HG03060 (cell line): Measurements from ENCODE around the gene DNAJC15.

Experiments
- ATAC-seq: cut with Tn5 transposase; IDR thresholded peaks from one replicate; pipeline ENCODE4 v1.9.1; 2021; ENCODE audit warnings: low read depth, moderate number of reproducible peaks; ENCODE audit not compliant: unreplicated experiment

The DNAJC15 gene

DNA sequence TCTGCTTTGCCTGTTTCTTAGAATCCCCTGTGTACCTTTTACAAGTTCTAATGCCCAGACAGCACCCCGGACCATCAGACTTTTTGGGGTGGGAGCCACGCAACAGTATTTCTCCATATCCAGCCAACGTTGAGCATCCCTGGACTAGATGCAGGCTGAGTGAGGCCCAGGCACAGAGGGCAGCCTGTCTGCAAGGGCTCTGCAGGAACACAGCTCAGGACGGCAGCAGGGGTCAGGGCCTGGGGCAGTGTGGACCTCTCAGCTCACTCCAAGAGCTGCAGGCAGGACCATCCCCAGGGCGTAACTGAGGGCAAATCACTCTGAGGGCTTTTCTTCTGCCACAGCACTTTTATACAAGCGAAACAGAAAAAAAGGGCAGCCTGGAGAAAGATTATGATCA, 95.8 kb downstream of the DNAJC15 start:
- ATAC-seq = no peak

DNA sequence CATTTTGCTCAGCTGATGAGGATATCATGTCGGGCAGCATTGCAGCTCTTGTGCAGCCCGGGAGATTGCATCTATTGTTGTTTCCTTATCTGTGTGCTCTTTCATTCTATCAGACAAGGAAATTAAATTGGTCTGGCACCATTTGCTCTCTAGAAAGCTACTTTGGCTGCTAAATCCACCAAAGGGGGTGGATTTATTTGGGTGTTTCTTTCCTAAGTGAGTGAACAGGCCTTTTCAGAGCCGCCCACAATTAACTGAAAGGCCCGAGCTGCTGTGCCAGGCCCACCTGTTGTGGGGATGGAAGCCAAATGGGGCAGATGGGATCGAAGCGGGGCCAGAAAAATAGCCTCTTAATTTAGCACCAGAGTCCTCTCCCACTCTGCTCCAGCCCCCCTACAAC, 99.4 kb downstream of the DNAJC15 start:
- ATAC-seq = no peak

DNA sequence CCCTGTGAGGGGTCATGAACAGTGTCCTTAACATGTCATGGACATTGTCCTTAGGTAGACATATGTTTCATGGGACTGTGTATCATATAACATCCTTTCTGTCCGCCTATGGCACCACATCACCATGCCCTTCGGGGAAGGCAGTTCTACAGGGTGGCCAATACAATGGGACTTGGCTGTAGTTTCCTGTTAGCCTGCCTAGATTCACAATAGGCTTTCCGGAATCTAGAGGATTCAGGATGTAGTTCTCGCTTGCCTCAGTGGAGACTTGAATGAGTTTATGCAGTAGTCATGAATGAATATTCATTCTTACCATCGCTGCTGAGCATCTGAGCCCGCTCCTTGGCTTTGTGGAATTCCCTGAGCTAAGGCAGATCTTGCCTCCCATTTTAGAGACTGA, 100.5 kb downstream of the DNAJC15 start:
- ATAC-seq = no peak

DNA sequence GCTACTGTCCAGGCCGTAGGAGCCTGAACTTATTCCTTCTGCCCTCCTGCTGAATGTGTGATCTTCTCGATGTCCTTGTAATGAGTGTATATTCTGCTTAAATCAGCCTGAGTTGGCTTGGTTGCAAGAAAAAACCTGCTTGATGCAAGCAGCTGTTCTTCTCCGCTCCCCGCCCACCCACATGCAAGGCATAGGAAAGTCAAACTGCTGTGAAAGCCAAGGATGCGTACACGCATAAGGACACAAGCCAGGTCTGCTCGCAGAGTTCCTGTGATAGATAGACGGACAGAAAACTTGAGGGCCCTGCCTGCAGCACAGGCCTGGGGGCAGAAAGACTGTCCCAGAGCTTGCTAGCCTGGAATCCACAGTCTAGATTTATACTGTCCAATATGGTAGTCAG, 101.1 kb downstream of the DNAJC15 start:
- ATAC-seq = no peak

DNA sequence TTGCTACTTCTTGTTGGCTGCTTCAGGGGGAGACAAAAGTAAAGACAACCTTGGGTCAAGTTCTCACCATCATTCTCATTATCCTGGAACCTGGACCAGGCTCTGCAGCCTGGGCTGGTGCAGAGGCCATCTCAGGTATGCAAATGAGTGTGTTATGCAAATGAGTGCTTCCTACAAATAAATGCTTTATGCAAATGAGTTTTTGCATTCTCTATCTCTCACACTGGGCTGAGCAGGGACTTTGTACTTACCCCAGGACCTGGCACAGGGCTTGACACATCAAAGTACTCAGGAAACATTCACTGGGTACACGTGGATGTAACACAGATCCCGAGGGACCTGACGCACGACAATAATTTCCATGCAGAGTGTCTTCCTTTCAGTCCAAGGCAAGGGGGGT, 103.0 kb downstream of the DNAJC15 start:
- peak; percentile 63 for ATAC-seq

DNA sequence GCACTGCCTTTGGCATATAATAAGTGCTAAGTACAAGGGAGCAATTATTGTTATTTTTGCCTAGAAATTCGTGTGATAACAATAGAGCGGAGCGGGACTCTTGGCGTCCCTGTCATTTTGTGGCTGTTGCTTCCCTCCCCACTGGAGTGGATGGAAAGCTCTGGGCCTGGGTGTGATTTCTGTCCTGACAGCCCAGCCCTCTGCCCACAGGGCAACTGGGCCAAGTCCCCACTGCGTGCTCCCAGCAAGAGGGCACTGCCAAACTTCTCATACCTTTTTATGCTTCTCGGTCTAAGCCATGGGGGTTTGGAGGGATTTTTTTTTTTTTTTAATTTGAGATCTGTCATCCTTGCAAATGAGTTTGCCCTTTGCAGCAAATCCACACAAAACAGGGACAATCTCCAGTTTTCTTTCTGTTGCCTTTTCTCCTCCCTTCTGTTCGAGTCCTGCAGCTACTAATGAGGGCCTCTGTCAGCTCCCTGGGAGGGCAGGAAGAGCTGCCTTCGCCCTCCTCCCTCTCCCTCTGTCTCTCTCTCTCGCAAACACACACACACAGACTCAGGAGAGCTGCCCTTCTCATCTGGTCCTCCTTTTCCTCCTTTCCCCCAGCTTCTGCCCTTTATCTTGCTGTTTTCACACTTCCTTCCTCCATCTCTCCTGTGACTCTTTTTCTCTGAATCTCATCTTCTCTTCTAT, 103.9 kb downstream of the DNAJC15 start:
- ATAC-seq = no peak

DNA sequence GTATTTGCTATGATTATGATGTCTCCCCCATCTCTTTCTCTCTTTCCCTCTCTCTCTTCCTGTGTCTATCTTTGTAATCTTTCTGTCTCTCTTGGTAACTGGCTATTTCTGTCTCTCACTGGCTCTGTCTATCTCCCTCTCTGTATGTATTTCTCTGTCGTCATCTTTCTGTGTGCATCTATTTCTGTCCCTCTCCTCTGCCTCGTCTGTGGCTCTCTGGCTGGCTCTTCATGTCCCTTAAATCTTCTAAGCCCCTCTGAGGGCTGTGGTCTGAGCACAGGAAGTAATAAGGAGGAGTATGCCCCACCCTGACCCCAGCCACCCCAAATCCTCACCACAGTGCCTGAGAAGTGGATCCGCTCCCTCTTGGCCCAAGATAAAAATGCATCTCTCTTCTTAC, 104.4 kb downstream of the DNAJC15 start:
- no peak for ATAC-seq

DNA sequence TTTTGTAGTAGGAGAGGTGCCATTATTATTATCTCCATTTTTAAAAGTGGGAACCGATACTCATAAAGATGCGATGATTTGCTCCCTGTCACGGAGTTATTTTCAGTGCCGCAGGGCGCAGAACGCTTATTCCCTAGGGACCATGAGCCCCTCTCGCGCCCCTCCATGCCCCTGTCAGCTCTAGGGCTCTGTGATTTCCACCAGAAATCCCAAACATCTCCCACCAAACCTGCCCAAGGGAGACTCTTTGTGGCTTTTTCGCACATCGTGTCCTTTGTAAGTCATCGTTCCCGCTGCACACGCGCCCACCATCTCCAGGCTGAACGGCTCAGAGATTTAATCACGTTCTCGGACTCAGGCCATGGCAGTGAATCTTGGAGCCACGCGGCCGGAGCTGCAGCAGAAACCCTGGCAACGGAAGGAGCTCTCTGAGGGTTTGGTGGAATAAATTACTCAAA, 105.1 kb downstream of the DNAJC15 start:
- ATAC-seq = no peak

DNA sequence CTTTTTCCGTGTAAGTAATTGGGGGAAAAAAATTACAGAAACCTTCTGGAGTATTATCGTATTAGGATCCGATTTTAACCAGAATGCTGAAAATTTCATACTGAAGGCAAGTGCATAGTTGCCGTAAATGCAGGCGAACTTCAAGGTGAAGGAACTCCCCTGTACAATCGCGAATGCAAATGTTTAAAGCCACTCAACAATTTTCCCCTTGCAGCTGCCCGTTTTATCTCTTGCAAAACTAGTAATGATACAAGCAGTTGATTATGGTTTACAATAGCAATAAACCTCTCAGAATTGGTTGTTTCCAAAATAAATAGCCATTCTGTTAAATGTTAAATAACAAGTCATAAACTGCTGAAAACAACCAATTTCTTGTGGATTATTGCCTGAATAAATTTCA, 105.7 kb downstream of the DNAJC15 start:
- ATAC-seq = no peak

DNA sequence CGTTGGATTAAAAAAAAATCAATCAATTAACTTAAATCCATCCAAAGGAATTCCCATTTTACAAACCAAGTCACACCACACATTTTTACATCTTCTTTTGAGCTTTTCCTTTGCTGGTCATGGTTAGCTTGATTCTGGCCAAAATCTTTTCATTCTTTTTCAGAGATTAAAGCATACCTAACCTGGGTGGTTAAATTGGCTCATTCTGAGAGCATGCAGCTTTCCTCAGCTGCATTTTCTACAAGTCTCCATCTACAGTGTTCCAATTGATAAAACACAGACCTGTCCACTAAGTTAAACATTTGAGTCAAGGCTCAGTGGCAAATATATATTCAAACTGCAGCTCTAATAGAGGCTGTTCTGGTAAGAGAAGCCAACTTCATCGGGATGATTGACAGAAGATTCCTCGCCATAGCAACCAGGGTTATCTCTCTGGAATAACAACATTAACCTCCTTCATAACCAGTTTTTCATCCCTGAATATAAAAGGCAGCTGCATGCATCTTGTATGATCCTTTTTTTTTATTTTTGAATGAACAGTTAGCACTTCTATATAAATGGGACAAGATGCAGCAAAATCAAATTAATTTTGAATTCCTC, 106.2 kb downstream of the DNAJC15 start:
- ATAC-seq = no peak

DNA sequence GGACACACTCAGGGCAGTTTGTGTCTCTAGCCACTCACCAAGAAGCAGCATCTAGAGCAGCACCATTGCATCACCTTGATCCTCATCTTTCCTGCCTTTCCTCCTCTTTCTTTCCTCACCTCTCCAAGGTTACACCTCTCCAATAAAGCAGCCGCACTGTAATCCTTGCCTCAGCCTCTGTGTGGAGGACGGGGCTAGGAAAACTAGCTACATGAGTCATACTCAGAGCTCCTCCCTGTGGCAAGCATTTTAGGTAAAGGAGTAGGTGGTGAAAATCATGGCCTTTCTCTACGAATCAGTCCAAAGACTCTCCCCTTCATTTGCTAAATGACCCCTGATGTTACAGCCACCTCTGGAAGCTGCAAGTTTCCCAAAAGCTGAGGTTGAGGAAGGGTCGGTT, 108.9 kb downstream of the DNAJC15 start:
- no peak for ATAC-seq

DNA sequence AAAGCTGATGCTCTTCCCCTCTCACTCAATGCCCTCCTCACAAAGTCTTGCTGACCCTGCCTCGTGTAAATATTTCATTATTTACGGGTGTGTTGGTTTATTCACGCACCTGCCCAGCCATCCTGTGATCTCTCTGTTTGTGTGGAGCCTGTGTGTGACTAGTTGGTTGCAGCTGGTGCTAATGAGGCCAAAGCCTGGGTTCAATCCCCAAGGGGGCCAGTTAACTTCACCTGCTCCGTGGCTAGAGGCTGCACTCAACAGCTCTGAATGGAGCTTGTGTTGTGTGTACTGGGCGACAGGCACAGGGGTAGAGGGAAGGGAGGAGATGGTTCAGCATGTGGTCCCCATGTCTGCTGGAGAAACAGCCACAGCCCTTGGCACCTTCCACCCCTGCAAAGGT, 109.5 kb downstream of the DNAJC15 start:
- no peak for ATAC-seq

DNA sequence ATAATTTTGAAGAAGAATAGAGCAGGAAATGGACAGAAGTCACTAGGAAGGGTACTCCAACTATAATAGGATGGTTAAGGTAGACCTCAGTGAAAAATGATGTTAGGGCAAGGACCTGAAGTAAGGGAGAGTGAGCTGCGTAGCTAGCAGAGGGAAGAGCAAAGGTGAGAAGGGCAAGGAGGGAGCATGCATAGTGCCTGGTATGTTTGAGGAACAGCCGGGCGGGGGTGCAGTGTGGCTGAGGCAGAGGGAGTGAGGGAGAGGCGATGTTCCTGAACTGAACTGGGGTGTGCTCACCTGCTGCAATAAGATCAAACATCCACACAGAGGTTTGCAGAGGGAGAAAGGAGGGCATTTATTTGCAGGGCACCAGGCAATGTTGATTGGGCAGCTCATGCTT, 110.4 kb downstream of the DNAJC15 start:
- no peak for ATAC-seq

DNA sequence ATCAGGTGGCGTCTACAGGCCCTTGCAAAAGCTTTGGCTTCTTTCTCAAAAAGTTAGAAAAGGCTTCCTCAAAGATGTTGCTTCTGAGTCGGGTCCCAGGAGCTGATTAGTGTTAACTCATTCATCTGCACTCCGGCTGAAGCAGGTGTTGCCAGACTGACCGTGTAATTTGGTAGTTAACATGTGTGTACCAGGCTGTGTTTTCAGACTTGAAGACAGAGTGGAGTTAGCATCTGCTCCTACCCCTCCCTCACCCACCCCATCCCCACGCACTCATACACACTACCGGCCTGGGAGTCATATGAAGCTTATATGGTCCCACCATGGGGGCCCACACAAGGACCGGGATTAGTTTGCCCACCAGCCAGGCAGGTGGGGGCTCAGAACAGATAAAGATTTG, 111.5 kb downstream of the DNAJC15 start:
- no peak for ATAC-seq

DNA sequence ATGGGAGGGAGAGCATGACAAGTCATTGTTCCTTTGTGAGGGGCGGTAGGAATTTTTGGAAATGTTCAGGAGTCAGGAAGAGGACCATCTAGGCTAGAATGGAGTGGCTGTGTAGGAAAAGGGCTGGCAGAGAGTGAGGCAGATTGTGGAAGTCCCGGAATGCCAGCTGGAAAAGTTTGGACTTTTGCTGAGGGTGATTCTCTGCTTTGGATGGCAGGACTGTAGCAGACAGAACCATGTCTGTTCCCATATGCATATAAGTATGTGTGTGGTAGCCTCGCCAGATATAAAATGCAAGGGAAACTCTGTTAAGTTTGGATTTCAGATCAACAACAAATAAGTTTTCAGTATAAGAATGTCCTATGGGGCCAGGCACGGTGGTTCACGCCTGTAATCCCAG, 112.1 kb downstream of the DNAJC15 start:
- no peak for ATAC-seq

DNA sequence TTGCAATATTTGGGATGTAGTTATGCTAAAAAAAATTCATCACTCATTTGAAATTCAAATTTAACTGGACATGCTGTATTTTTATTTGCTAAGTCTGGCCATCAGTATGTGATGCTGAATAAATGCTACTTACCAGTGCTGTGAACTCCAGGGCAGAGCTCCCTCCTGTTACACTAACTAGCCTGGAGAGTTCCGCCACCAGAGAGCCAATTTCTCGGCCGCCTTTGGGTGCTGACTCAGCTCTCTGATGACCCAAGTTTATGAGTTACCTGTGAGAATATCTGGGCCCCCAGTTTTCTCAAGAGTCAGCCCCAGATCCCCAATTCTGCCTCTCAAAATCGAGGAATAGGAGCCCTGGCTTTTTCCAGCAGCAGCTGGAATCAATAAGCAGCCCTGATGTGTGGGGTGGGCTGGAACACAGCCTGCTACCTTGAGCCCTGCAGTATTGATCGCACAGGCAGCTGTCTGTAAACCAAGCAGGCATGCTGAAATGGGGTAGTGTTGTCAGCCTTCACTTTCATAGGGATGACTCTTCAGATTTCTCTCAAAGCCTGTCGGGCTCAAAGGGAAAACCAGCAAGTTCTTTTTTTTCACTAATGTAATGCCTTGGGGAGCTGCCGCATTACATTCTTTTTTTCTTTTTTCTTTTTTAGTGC, 113.7 kb downstream of the DNAJC15 start:
- ATAC-seq = no peak

DNA sequence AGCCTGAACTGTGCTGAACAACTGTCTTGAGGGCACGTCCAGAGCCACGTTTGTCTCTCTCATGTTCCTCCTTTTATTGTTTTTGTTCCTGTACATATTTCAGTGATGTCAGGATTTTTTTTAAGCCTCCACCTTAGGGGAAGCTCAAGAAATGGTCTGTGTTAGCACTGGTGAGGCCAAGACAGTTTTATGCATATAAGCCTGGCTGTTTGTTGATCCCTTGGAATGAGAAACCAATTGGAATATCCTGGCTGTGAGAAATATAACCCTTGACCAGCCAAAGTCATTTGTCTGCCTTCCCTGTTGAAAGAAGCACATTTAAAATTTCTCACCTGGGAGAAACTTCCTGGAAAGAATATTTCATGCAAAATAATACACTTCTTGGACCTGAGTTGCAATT, 115.8 kb downstream of the DNAJC15 start:
- no peak for ATAC-seq

DNA sequence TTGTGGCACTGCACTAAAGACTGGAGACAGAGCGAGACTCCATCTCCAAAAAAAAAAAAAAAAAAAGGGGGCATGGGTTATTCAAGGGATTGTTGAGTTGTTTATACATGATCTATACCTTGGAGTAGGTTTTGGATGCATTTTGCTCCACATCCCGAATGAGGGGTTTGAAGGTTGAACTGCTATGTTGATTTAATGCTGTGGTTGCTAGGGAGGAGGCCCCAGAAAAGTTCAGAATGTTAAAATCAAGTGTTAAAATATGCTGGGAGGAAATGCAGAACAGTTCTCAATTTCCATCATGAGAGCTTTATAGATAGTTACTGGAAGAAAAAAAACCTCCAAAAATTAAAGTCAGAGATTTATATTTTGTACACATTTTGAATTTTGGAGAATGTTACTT, 116.5 kb downstream of the DNAJC15 start:
- no peak for ATAC-seq

DNA sequence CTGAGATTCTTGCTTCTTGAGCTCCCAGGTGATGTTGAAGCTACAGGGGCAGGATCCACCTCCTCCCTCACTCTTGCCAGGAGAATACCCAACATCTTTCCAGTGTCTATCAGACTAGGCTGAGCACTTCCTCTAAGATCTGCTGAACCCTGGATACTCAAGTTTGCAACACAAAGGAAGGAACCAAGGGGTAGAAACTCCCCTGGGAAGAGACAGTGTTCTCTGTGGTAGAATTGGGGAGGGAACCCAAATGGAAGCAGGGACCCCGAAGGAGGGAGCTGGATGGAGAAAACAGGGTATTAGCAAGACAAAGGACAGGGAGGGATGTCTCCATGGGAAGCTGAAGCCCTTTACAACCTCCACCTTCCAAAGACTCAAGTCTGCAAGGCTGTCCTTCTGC, 117.6 kb downstream of the DNAJC15 start:
- ATAC-seq = no peak

DNA sequence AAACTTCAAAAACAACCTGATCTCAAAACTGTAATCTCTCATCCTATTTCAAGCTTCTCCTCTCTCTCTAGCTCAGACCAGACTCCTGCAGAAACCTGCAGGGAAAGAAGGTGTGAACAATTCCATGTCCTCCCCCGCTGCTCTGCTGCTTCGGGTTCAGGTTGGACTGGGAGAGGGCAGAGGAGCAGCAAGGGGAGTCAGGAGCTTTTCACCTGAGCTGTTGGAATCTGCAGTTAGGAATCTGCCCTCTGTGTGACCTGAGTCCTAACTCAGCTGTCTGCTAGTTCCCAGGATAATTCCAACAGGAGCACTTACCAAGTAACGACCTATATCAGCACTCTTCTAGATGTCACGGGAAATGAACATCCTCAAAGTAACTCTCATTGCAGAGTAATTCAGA, 118.3 kb downstream of the DNAJC15 start:
- ATAC-seq = no peak

DNA sequence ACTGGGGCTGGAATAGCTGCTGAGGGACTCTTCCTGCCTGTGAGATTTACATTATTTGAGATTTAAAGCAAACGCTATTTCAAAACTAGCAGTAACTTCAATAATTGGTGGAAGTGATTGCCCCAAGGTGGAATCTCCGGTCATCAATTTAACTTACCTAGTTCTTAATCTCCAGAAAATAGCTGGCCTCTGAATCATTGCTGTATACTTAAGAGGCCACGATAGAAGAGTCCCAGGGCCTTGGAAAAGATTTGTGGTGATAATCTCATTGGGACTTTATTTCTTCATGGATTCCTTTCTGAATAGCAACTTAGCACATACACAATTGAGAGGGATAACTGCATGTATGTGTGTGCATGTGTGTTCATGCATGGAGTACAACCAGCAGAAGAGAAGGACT, 120.2 kb downstream of the DNAJC15 start:
- ATAC-seq = no peak
